SJSA1 (cell line): Measurements from ENCODE around the gene NOCT. TPM values are rescaled to one million over a fixed set of nuclear protein-coding genes. Genes with fewer than 3 reads are reported as not detected.
"Not testable (repeated sequence)": the region's sequence is repeated elsewhere in the genome, so short reads cannot be mapped to it uniquely, and the experiment has no call there.

Experiments used
- DNase-seq, 2 experiments: peaks; one replicate each; pipeline ENCODE4 v3.0.0-alpha.2; 2015 to 2020; ENCODE audit warnings: low spot score in 2 of 2, low read depth in 1 of 2
- H3K27ac ChIP-seq: fragments of 250-450 bp; sonication (Bioruptor Pico); 2 replicates; pipeline ENCODE4 v1.5.1; 2020; ENCODE audit warnings: mild to moderate bottlenecking, moderate library complexity
- H3K27me3 ChIP-seq: fragments of 250-450 bp; sonication (Bioruptor Pico); replicated peaks from 2 replicates; pipeline ENCODE4 v1.5.1; 2020; ENCODE audit warnings: mild to moderate bottlenecking, moderate library complexity
- H3K36me3 ChIP-seq: fragments of 250-450 bp; sonication (Bioruptor Pico); 2 replicates; pipeline ENCODE4 v1.5.1; 2020; ENCODE audit warnings: mild to moderate bottlenecking
- H3K4me1 ChIP-seq: fragments of 250-450 bp; sonication (Bioruptor Pico); replicated peaks from 2 replicates; pipeline ENCODE4 v1.6.1; 2021; ENCODE audit warnings: mild to moderate bottlenecking
- H3K4me3 ChIP-seq: fragments of 250-450 bp; sonication (Bioruptor Pico); 2 replicates; pipeline ENCODE4 v1.5.1; 2020; ENCODE audit warnings: mild to moderate bottlenecking
- H3K9me3 ChIP-seq: fragments of 250-450 bp; sonication (Bioruptor Pico); replicated peaks from 2 replicates; pipeline ENCODE4 v1.5.1; 2020; ENCODE audit warnings: mild to moderate bottlenecking
- total RNA-seq: library from RNA; depleted of rRNA; stranded (reverse); fragments of >200 nt; shearing (Covaris generic); gene quantifications from 2 replicates; pipeline ENCODE4 v1.2.3, GENCODE V29; 2014

Gene NOCT
- total RNA-seq, 1 experiment from 2014 or later, result 35.8 TPM

DNA sequence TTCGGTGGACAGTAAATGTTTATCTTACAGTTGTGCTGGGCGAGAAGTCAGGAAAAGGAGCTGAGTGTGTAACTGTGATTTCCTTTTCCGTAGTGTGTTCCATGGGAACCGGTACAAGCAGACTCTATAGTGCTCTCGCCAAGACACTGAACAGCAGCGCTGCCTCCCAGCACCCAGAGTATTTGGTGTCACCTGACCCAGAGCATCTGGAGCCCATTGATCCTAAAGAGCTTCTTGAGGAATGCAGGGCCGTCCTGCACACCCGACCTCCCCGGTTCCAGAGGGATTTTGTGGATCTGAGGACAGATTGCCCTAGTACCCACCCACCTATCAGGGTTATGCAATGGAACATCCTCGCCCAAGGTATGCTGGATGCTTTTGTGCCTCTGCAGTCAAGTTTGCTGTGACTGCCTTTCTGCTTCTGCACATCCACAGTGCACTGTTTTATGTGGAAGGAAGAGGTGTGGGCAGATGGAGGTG, 27.4 kb downstream of the NOCT start:
- H3K27me3 ChIP-seq, result no peaks in the 10 kb centered on the region
- H3K27ac ChIP-seq, result no peak overlapping the region
- H3K4me3 ChIP-seq, result no peak overlapping the region
- peaks cover 56% of the 10 kb centered on the region for H3K36me3 ChIP-seq
- H3K9me3 ChIP-seq, result no peaks in the 10 kb centered on the region
- peaks cover 5% of the 10 kb centered on the region for H3K4me1 ChIP-seq
- DNase-seq, result no peak

- no peak overlapping the region for H3K4me3 ChIP-seq
- DNase-seq, result no peak
- no peak overlapping the region for H3K27ac ChIP-seq
- H3K36me3 ChIP-seq, result peaks cover 67% of the 10 kb centered on the region
- H3K4me1 ChIP-seq, result peaks cover 6% of the 10 kb centered on the region
- no peaks in the 10 kb centered on the region for H3K27me3 ChIP-seq
- no peaks in the 10 kb centered on the region for H3K9me3 ChIP-seq
Observed at GRCh38 chr4:139044291-139044690, 28.7 kb downstream of the NOCT start.

DNA sequence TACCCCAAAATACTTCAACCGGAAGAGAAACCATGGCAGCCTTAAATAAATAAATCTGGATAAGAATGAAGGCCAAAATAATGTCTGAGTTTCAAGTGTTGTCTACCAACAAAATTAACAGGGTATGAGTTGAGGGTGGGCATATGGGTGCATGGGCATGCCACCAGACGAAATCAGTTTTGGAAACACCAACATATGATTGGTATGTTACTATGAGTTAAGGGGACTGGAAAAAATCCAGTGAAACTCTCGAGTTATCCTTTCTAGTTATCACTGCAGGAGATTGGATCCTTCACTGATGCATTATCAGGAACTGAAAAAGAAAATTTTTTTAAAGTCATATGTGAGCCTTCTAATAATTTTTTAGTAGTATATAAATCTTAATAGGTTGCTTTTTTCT, 32.4 kb downstream of the NOCT start:
- DNase-seq, result no peak
- H3K27me3 ChIP-seq, result no peaks in the 10 kb centered on the region

GRCh38 chr4:139050446-139050845, 34.9 kb downstream of the NOCT start:
- Histone ChIP-seq H3K36me3 (peaks cover 78% of the 10 kb centered on the region), H3K27ac (peak overlapping the region; percentile 58), H3K9me3 (no peaks in the 10 kb centered on the region), H3K27me3 (no peaks in the 10 kb centered on the region), H3K4me1 (peaks cover 22% of the 10 kb centered on the region), H3K4me3 (no peak overlapping the region)
- DNase-seq, result peak in 1 of 2 experiments; percentile 28

More for the DNA sequence above, 32.4 kb downstream of the NOCT start:
- no peaks in the 10 kb centered on the region for H3K9me3 ChIP-seq
- no peak overlapping the region for H3K27ac ChIP-seq
- peaks cover 74% of the 10 kb centered on the region for H3K36me3 ChIP-seq
- H3K4me1 ChIP-seq, result peaks cover 13% of the 10 kb centered on the region
- no peak overlapping the region for H3K4me3 ChIP-seq

GRCh38 chr4:139053909-139054308, 38.3 kb downstream of the NOCT start:
- H3K9me3 ChIP-seq, result no peaks in the 10 kb centered on the region
- DNase-seq, result no peak
- H3K27ac ChIP-seq, result no peak overlapping the region
- no peaks in the 10 kb centered on the region for H3K27me3 ChIP-seq
- peaks cover 64% of the 10 kb centered on the region for H3K36me3 ChIP-seq
- H3K4me1 ChIP-seq, result peaks cover 24% of the 10 kb centered on the region
- H3K4me3 ChIP-seq, result no peak overlapping the region

GRCh38 chr4:139054791-139055505, 39.4 kb downstream of the NOCT start:
- Histone ChIP-seq H3K4me1 (peaks cover 24% of the 10 kb centered on the region), H3K36me3 (peaks cover 71% of the 10 kb centered on the region)
- DNase-seq, result no peak

GRCh38 chr4:139059026-139059425, 43.4 kb downstream of the NOCT start:
- Histone ChIP-seq H3K36me3 (peaks cover 83% of the 10 kb centered on the region), H3K4me1 (peaks cover 17% of the 10 kb centered on the region)
- not testable (repeated sequence) for DNase-seq, H3K4me3 ChIP-seq, H3K27ac ChIP-seq, H3K27me3 ChIP-seq, H3K9me3 ChIP-seq

More at GRCh38 chr4:139054791-139055505, 39.4 kb downstream of the NOCT start:
- no peak overlapping the region for H3K27ac ChIP-seq
- no peaks in the 10 kb centered on the region for H3K9me3 ChIP-seq
- no peak overlapping the region for H3K4me3 ChIP-seq
- H3K27me3 ChIP-seq, result no peaks in the 10 kb centered on the region

DNA sequence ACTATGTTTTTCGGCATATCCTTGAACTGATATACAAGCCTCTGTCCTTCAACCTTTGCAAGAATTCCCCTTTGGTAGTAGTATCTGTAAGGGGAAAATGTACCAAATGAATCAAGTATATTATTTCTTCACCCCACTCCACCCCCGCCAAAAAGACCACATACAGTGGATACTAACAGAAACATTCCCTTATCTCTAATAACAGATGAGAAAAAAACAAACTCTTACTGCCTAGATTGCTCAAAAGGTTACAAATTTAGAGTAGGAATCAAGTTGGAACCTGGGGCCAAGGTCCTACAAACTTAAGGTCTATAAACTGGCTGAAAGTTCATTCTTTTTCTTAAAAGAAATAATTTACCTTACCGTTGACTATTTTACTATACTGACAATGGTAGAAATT, 45.0 kb downstream of the NOCT start:
- no peaks in the 10 kb centered on the region for H3K9me3 ChIP-seq
- H3K4me3 ChIP-seq, result no peak overlapping the region
- no peaks in the 10 kb centered on the region for H3K27me3 ChIP-seq

DNA sequence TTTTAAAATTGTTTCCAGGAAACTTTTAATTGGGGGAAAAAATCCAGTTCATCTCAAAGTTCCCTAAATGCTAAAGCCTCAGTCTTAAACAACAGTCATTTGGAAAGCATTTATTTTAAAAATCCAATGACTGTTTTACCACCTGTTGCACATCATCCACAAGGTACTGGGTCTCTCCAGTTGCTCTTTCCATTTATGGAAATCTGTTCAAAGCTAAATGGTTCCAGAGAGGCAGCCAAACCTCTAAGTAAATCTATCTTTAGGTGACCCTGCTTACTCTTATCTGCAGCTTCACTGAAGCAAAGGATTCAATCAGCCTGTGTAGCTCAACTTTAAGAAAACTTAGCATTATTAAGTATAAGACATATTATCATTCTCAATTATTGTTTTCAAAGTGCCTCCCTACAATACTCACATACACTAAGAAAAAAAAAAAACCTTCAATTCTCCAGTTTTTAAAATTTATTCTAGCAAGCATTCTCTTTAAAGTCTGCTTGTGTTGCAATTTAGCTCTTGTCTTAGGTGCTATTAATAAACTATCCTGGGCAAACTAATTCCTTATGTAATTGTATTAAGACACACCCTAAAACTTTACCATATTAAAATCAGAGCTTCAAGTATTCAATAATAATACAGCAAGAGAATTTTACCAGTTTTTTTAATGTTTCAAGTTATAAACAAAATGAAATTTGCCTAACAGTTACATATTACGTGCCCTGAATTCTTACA, 60.6 kb downstream of the NOCT start:
- H3K36me3 ChIP-seq, result peaks cover 20% of the 10 kb centered on the region

More for the DNA sequence above, 45.0 kb downstream of the NOCT start:
- Histone ChIP-seq H3K36me3 (peaks cover 80% of the 10 kb centered on the region), H3K4me1 (peaks cover 6% of the 10 kb centered on the region; the same call in 1 of the 2 replicates), H3K27ac (no peak overlapping the region)
- DNase-seq, result no peak

DNA sequence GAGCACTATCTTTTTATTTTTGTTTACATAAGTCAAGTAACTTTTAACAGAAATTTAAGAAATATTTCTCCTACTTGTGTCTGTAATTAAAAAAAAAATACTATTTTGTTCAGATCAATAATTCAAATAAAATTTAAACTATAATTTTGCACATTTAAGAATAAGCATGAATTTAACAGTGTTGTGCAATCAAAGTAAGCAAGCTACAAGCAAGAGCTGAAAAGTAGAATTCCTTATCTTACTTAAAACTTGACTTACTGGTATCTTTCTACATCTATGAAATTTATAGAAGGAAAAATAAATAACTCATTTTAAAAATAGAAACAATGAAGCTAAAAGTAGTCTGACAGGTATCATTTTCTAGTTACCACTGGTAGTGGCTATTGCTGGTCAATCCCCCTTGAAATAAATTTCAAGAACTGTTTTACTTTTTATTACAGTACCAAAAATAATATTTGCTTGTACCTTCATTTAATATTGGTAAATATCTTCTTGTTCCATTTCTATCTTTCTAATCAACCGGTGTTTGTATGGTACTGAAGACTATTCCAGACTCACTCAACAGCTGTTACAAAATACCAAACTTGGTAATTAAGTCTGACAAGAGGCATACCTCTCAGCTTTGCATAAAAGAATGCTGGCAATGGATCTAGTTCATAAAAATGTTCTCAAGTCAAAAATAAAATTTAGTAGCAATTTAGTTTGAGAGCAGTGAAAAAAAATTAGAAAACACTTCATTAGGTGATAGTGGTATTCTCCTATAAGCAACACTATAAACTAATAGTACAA, 62.2 kb downstream of the NOCT start:
- Histone ChIP-seq H3K4me1 (peaks cover 3% of the 10 kb centered on the region; the same call in 1 of the 2 replicates), H3K9me3 (no peaks in the 10 kb centered on the region), H3K4me3 (no peak overlapping the region), H3K27ac (no peak overlapping the region), H3K36me3 (peaks cover 5% of the 10 kb centered on the region), H3K27me3 (no peaks in the 10 kb centered on the region)
- no peak for DNase-seq

More for the DNA sequence above, 60.6 kb downstream of the NOCT start:
- Histone ChIP-seq H3K27me3 (no peaks in the 10 kb centered on the region), H3K27ac (no peak overlapping the region), H3K4me3 (no peak overlapping the region), H3K9me3 (no peaks in the 10 kb centered on the region), H3K4me1 (no peaks in the 10 kb centered on the region; the same call in 1 of the 2 replicates)
- DNase-seq, result no peak

DNA sequence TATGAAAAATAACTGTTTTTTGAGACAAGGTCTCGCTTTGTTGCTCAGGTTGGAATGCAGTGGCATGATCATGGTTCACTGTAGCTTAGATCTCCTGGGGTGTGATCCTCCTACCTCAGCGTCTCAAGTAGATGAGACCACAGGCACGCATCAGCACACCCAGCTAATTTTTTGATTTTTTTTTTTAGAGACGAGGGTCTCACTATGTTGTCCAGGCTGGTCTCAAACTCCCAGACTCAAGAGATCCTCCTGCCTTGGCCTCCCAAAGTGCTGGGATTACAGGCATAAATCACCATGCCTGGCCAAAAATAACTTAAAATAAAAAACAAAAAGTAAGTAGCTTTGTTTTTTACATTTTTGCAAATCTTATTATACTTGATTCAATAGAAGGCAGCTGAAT, 63.3 kb downstream of the NOCT start:
- no peak overlapping the region for H3K4me3 ChIP-seq
- peaks cover 3% of the 10 kb centered on the region; the same call in 1 of the 2 replicates for H3K4me1 ChIP-seq
- no peak for DNase-seq
- peaks cover 8% of the 10 kb centered on the region for H3K36me3 ChIP-seq
- no peaks in the 10 kb centered on the region for H3K27me3 ChIP-seq
- H3K27ac ChIP-seq, result no peak overlapping the region
- H3K9me3 ChIP-seq, result no peaks in the 10 kb centered on the region

- Histone ChIP-seq H3K27me3 (no peaks in the 10 kb centered on the region), H3K9me3 (no peaks in the 10 kb centered on the region), H3K4me3 (peak overlapping the region; percentile 71), H3K4me1 (peaks cover 3% of the 10 kb centered on the region), H3K36me3 (peaks cover 9% of the 10 kb centered on the region), H3K27ac (peak overlapping the region; percentile 87)
- DNase-seq, result peak; percentile 97
Observed at GRCh38 chr4:139082750-139083606, 67.4 kb downstream of the NOCT start.

DNA sequence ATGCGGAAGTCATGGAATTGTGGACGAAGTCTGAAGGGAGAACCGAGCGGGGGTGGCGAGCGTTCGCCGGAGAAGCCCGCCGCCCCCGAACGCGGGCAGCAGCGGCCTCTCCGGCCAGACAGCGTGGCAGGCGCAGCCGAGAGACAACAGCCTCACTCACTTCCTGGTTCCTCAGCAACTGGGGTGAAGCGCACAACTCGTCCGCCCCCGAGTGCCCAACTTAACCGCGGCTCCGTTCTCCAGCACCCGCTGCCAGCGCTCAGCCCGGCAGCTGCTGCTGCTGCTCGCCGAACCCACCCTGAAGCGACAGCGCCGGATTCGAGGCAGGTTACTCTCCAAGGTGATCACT, 68.0 kb downstream of the NOCT start:
- peak in 1 of 2 experiments; percentile 59 for DNase-seq
- H3K27me3 ChIP-seq, result no peaks in the 10 kb centered on the region
- no peaks in the 10 kb centered on the region for H3K9me3 ChIP-seq
- peak overlapping the region; percentile 87 for H3K27ac ChIP-seq
- H3K36me3 ChIP-seq, result peaks cover 9% of the 10 kb centered on the region
- H3K4me1 ChIP-seq, result peaks cover 3% of the 10 kb centered on the region
- peak overlapping the region; percentile 71 for H3K4me3 ChIP-seq
